ENCODE measurements around the gene CCDC18.
"Not testable (repeated sequence)": the region's sequence is repeated elsewhere in the genome, so short reads cannot be mapped to it uniquely, and the experiment has no call there.

Gene CCDC18

GRCh38 chr1:93238425-93238824, 57.9 kb downstream of the CCDC18 start:
- no peak for DNase-seq
- Histone ChIP-seq H3K4me1 (no peaks in the 10 kb centered on the region), H3K4me3 (ENCODE audit: low read depth, low read length) (no peak overlapping the region), H3K36me3 (no peaks in the 10 kb centered on the region), H3K27me3 (no peaks in the 10 kb centered on the region), H3K9me3 (no peaks in the 10 kb centered on the region)
- no peak for TF ChIP-seq CTCF (IDR thresholded peaks at IDR 0.05; ENCODE audit: low read depth, low read length)

- TF ChIP-seq CTCF (IDR thresholded peaks at IDR 0.05; ENCODE audit: low read depth, low read length), result no peak
- Histone ChIP-seq H3K36me3 (no peaks in the 10 kb centered on the region), H3K9me3 (no peaks in the 10 kb centered on the region), H3K27me3 (no peaks in the 10 kb centered on the region), H3K4me1 (no peaks in the 10 kb centered on the region), H3K4me3 (ENCODE audit: low read depth, low read length) (no peak overlapping the region)
- no peak for DNase-seq
These were observed 59.3 kb downstream of the CCDC18 start for GRCh38 chr1:93239863-93240262.

- H3K9me3 ChIP-seq; H3K27me3 ChIP-seq; H3K36me3 ChIP-seq; DNase-seq; H3K4me1 ChIP-seq; H3K4me3 ChIP-seq (ENCODE audit: low read depth, low read length): not testable (repeated sequence)
These were observed 62.7 kb downstream of the CCDC18 start for GRCh38 chr1:93243233-93243632.

- H3K36me3 ChIP-seq, result no peaks in the 10 kb centered on the region
- DNase-seq, result no peak
These were observed 64.0 kb downstream of the CCDC18 start for GRCh38 chr1:93244298-93245069.

GRCh38 chr1:93251966-93252365, 71.4 kb downstream of the CCDC18 start:
- H3K4me1 ChIP-seq, result no peaks in the 10 kb centered on the region; the same call in 1 of the 2 replicates
- H3K9me3 ChIP-seq, result no peaks in the 10 kb centered on the region
- no peak for DNase-seq
- H3K27me3 ChIP-seq, result no peaks in the 10 kb centered on the region
- TF ChIP-seq CTCF (IDR thresholded peaks at IDR 0.05; ENCODE audit: low read depth, low read length), result no peak
- H3K4me3 ChIP-seq (ENCODE audit: low read depth, low read length), result no peak overlapping the region
- H3K36me3 ChIP-seq, result no peaks in the 10 kb centered on the region

More at GRCh38 chr1:93244298-93245069, 64.0 kb downstream of the CCDC18 start:
- no peak for TF ChIP-seq CTCF (IDR thresholded peaks at IDR 0.05; ENCODE audit: low read depth, low read length)
- H3K27me3 ChIP-seq, result no peaks in the 10 kb centered on the region
- H3K4me1 ChIP-seq, result no peaks in the 10 kb centered on the region
- H3K4me3 ChIP-seq (ENCODE audit: low read depth, low read length), result no peak overlapping the region
- no peaks in the 10 kb centered on the region for H3K9me3 ChIP-seq

- no peaks in the 10 kb centered on the region; the same call in 1 of the 2 replicates for H3K4me1 ChIP-seq
- H3K36me3 ChIP-seq, result no peaks in the 10 kb centered on the region
- no peak for TF ChIP-seq CTCF (IDR thresholded peaks at IDR 0.05; ENCODE audit: low read depth, low read length)
- H3K27me3 ChIP-seq, result no peaks in the 10 kb centered on the region
- no peak for DNase-seq
- no peaks in the 10 kb centered on the region for H3K9me3 ChIP-seq
- H3K4me3 ChIP-seq (ENCODE audit: low read depth, low read length), result no peak overlapping the region
These were observed 72.1 kb downstream of the CCDC18 start for GRCh38 chr1:93252598-93252997.

All from BE2C (cell line).